ENCODE measurements around the gene DCUN1D3.

- no peak for TF ChIP-seq POLR2AphosphoS5 (IDR thresholded peaks at IDR 0.05)
- no peak for TF ChIP-seq CTCF (IDR thresholded peaks at IDR 0.05)
- TF ChIP-seq POLR2A (IDR thresholded peaks at IDR 0.05; ENCODE audit: low read depth): no peak
These were observed 894 bp upstream of the DCUN1D3 start for GRCh38 chr16:20901068-20901435.

All from esophagus muscularis mucosa (tissue), 3 donors.